HUDEP-2 (cell line): Measurements from ENCODE around the gene ADAMTSL3.
A peak's percentile ranks its signal among the peaks of the same experiment; 100 is the strongest.

ENCODE experiments used
- DNase-seq, 76 experiments: peaks; one replicate each; lab custom pipeline; 2025; ENCODE audit not compliant: unreplicated experiment in 76 of 76; lab: John Stamatoyannopoulos, UW

ADAMTSL3 gene

DNA sequence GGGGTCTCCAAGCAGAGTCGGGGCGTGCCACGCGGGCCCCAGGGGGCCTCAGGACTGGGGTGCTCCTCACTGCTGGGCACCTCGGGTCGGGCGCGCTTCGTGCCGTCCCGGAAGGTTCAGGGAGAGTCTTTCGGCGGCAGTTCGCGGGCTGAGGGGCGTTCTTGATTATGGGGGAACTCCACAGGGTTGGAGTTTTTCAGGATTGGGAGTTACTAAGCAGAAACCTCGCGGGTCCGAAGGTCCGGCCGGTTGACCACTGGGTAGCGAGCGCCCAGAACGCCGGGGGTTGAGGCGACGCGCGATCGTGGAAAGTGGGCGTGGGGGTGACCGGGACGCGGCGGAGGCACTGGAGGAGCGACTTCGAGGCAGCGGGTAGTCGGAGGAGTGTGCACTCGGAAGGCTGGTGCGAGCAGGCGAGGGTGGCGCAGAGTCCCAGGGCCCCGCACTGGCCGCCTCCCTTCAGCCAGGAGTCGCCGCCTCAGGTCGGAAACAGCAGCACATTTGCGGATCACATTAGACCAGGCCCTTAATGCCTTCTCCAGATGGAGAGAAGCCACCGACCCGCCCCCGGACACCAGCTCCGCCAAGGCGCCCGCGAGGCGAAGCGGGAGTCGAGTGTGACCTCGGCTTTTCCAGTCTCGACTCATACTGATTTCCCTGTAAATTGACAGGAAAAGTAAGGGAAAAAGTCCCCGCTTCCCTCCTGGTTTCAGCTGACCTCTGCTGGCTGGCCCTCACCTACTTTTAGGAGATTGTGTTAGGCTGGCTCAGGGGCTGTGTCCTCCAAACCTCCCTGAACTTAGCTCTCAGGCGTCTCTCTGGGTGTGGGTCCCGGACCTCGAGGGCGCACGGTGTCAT, 685 bp downstream of the ADAMTSL3 start:
- no peak for DNase-seq

DNA sequence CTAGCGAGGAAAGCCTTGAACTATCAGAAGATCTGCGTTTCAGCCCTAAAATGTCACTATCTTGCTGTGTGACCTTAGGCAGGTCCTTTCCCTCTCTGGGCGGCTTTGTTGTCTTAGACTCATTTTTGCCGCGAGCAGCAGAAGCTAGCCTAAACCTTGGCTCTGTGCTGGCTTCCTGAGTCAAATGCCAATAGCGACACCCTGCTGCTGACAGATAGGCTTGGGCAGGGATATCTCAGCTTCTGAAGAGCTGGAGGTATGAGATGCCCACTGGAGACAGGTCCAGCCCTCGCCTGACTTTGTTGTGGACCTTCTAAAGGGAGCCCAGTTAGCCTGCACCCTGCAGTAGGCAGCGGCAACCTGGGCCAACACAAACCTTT, 1.3 kb downstream of the ADAMTSL3 start:
- DNase-seq, result no peak

- DNase-seq, result no peak
Observed at GRCh38 chr15:83656192-83656591, 2.3 kb downstream of the ADAMTSL3 start.

DNA sequence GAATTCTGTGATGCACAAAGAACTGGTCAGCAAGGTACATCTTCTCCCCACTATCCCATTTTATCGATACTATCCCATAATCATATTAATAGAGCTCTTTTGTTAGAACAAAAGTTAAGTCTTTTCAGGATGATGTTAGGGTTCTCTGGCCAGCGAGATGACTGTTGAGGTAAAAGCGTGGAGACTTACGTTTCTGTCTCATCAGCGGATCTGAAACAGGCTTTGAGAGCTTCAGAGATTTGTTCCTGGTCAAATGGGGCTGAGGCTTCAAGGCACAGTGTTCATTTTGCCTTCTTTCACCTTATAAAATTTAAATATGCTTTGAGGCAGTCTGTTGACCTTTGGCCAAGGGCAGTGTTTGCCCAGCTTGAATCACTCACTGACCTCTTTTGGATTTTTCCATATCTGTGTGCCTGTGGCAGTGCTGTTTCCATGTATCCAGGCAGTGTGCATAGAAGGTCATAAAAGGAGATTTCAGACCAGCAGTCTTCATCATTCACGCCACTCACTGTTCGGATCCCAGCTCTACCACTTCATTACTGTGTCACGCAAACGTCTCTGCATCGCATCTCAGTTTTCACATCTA, 3.1 kb downstream of the ADAMTSL3 start:
- DNase-seq, result no peak

DNA sequence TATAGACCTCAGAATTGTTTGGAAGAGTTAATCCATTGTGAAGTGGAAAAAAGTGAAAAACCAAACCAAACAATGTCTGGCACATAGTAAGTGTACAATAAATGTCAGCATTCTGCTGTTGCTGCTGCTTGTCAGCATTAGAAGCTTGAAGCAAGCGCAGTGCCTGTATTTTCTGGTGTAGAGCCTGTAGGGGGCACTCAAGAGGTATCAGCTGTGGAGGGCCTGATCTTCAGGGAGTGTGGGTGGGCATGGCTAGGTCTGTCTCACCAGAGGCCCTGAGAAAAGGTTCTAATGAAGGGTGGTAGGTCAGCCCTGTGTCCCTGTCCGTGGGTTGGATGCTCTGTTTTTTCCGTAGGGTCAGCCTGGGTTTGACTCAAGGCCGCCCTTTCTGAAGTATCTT, 3.6 kb downstream of the ADAMTSL3 start:
- peak in 3 of 76 experiments; percentile 1 to 14 (median 8) for DNase-seq

GRCh38 chr15:83658430-83659416, 4.8 kb downstream of the ADAMTSL3 start:
- DNase-seq, result no peak

DNA sequence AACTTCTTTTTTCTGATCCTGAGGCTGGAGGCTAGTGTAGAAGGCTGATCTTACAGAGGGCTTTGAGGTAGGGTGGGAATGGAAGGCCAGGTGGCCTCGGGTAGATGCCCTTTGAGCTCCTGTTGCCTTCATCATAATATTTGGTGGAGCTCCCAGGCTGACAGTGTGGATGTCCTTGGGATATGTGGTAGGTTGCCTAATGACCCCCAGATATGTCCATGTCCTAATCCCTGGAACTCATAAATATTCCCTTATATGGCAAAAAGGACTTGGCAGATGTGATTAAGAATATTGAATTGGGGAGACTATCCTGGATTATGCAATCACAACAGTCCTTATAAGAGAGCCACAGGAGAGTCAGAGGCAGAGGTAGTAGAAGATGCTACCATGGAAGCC, 5.5 kb downstream of the ADAMTSL3 start:
- no peak for DNase-seq

DNA sequence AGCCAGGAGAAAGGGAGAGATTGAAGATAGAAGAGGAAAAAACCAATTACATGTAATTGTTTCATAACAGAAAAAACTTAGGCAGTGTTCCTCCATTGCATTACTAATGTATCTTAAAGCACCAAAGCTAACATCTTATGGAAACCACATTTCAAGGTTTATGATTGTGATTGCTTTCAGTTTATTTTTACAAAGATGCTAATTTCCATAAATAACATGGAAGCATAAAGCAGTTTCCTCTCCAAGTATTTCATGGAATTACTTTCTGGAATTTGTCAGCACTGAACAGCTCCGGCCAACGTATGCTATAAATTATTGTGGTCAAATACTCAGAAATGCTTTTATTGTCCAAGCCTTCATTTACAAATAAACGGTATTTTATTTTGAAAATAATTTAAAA, 11.6 kb downstream of the ADAMTSL3 start:
- no peak for DNase-seq

- no peak for DNase-seq
Observed at GRCh38 chr15:83670672-83671229, 16.8 kb downstream of the ADAMTSL3 start.

DNA sequence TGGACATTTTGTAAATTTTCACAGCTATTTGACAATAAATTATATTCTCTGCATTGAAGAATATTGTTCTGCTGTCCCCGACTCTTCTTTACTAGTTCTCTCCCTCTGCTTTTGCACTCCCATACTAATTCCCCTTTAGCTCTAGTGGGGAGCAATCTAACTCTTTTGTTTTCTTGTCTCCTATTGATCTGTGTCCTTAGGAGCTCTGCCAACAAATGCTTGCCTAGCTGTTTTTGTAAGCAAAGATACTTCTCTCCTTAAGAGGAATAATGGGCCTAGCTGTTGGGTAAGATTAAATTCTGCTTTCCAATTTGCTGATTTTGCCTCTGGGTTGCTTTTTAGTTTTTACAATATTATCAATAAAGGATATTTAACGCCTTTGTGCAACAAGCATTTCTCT, 17.7 kb downstream of the ADAMTSL3 start:
- DNase-seq, result no peak

DNA sequence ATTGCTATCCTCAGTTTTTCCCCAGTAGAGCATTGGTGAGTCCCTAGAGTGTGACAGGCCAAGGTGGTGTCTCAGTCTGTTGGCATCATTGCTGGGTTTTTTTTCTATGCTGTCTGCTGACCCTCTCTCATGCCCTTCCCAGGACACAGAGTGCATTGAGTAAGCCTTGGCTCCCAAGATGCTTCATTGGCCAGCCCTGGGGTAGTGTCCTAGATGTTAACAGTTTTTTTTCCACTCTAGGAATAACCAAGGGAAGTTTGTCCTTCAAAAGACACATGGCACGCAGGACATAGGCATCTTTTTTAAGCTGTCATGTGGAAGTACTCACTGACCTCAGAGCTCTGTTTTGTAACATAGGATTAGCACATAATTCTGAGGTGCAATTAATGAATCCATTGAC, 19.5 kb downstream of the ADAMTSL3 start:
- no peak for DNase-seq

DNA sequence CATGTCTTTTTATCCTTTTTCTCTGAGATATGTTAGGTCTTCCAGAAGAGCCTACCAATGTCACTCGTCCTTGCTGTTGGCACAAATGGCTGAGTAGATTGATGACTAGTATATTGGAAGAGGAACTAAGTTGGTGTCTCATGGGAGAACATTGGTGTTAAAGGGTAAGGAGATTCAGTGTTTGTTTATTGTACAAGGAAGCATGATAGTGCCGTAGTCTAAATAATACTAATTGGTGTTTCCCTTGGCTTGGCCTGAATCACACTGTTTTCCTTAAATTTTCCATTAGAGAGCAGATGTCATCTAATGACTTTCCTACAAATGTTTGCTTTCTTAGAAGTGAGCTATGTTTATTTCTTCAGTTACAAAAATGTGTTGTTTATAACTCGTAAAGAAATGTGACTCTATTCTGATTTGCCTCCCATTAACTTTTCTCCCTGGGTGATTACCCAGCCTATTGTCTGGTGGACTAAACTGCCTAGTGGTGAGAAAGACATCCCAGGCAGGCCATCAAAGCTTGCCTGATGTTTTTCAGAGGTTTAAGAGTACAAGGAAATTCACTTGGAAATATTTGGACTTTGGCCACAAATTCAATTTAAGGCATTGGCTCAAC, 28.7 kb downstream of the ADAMTSL3 start:
- no peak for DNase-seq

- DNase-seq, result no peak
Observed at GRCh38 chr15:83685916-83686332, 32.0 kb downstream of the ADAMTSL3 start.

DNA sequence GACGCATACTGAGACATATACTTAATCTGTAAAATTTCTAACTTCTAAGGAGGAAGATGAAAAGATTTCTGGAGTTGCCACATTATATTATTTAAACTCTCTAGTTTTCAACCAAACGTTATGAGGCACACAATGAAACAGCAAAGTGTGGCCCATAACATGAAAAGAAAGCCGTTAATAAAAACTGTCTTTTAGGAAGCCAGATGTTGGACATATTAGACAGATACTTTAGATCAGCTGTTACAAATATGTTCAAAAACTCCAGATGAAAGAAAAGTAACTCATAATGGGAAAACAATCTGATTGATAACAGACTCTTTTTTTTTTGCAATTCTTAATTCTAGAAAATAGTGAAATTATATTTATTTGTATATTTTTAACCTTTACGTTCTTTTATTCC, 34.3 kb downstream of the ADAMTSL3 start:
- no peak for DNase-seq

GRCh38 chr15:83690676-83691075, 36.8 kb downstream of the ADAMTSL3 start:
- DNase-seq, result no peak

DNA sequence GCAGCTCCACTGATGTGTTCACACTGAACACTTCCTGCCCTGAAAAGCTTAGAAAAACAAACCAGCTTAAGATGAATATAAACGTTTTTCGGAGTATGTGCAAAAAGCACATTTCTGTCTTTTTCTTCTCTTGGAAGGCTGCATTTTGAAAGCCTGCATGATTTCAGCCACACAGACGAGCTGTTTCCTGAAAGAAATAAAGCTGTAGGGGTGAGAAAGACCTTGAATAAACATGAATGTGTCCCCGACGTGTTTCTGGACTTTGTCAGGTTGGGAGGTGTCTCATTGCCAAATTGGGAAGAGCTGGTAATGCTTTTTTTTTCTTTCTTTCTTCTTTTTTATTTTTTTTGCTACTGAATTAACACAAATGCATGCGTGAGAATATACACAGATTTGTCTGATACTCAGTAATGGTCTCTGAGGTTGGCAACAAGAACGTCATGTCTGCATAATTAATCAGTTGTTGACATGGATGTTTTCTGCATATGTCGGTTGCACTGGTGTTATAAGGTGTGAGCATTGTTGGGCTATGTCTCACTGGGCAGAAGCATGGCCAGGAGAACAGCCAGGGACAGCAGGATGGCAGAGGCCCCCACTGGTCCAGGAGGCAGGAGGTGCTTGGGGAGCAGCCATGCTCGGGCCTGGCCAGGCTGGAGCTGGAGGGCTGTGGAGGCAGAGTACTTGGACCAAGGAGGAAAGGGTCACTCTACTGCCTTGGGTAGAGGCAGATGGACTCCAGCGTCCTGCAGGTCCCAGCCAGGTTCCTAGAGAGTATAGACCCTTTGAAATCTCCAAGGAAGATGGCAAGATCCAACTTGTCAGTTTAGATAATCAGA, 39.0 kb downstream of the ADAMTSL3 start:
- no peak for DNase-seq

DNA sequence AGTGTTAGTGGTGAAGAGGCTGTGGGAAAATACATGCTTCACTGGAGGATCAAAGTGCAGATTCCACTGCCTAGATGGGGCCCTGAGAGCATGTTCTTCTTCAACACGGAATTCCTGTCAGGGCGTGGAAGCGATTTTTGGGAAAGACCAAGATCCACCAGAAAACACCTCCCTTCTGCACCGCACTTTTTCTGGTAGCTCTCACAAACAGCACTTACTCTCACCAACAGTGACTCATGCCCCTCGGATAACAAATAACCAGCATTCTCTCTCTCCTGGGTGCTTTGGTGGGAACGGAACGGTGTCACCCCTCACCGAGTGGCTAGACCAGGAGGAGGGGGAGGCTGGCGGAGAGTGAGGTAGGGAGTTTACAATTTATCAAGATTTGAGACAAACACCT, 40.1 kb downstream of the ADAMTSL3 start:
- no peak for DNase-seq

GRCh38 chr15:83694536-83694935, 40.6 kb downstream of the ADAMTSL3 start:
- DNase-seq, result no peak

DNA sequence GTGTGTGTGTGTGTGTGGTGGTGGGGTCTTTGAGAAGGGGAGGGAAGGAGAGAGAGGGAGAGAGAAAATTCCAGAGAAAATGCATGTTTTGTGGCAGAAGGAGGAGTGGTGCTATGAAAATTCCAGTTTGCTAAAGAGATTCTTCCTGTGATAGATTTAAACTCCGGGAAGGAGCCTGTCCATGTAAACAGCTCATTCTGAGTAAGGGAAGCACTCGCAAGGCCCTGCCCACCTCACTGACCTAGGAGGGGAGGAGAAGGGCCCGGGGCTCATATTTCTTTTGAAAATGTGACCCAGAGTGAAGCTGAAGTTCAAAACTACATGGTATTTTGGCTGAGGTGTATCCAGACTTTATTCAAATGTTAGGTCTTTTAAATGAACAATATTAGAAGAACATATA, 41.3 kb downstream of the ADAMTSL3 start:
- no peak for DNase-seq
